Measurements from ENCODE around the gene HECTD1.

HECTD1 gene

GRCh38 chr14:31219169-31219568 is 11.6 kb upstream of the HECTD1 start:
- Histone ChIP-seq H2BK5ac (ENCODE audit: low read length) (no peak overlapping the region), H3K4me3 (ENCODE audit: low read length in 2 of 2) (no peak overlapping the region), H3K9me3 (replicated peaks in 1 of 2; ENCODE audit: control insufficient read depth in 2 of 2, insufficient read depth in 1 of 2, low read depth in 1 of 2, low read length in 2 of 2) (no peaks in the 10 kb centered on the region), H2BK12ac (ENCODE audit: low read length) (no peak overlapping the region), H3K4me1 (ENCODE audit: control insufficient read depth in 2 of 2, insufficient read depth in 1 of 2, low read depth in 1 of 2, low read length in 2 of 2) (no peaks in the 10 kb centered on the region), H3K23ac (ENCODE audit: low read depth, low read length, poor library complexity) (no peak overlapping the region), H2BK120ac (ENCODE audit: low read depth, low read length) (no peak overlapping the region), H2AFZ (ENCODE audit: low read length) (no peak overlapping the region), H3K79me1 (ENCODE audit: low read depth, low read length) (no peaks in the 10 kb centered on the region), H3K9ac (ENCODE audit: low read depth, low read length, poor library complexity) (no peak overlapping the region), H3K4me2 (ENCODE audit: insufficient read depth, low read length, poor library complexity, severe bottlenecking) (no peak overlapping the region), H4K8ac (ENCODE audit: low read depth, low read length) (no peak overlapping the region), H3K14ac (ENCODE audit: low read length) (no peak overlapping the region), H3K4ac (ENCODE audit: low read length) (no peak overlapping the region), H2AK5ac (ENCODE audit: low read depth, low read length) (no peak overlapping the region), H3K18ac (ENCODE audit: low read length) (no peak overlapping the region), H4K91ac (ENCODE audit: low read depth, low read length, poor library complexity) (no peak overlapping the region), H3K27ac (replicated peaks; ENCODE audit: low read length) (no peak overlapping the region), H2BK15ac (ENCODE audit: low read length) (no peak overlapping the region), H3K27me3 (ENCODE audit: control insufficient read depth in 3 of 3, insufficient read depth in 3 of 3, low read depth in 1 of 3, low read length in 3 of 3) (no peaks in the 10 kb centered on the region), H3K36me3 (replicated peaks in 1 of 2; ENCODE audit: control insufficient read depth in 2 of 2, insufficient read depth in 2 of 2, low read length in 2 of 2) (no peaks in the 10 kb centered on the region)
- WGBS, 2 donors (ENCODE audit: extremely low coverage in 2 of 2, insufficient read length in 2 of 2, insufficient replicate concordance in 1 of 2): no CpG with 5 or more reads among the region's 3 CpGs
- DNase-seq (ENCODE audit: low spot score): no peak

- Histone ChIP-seq H2AK5ac (ENCODE audit: low read depth, low read length) (no peak overlapping the region), H3K4ac (ENCODE audit: low read length) (no peak overlapping the region), H3K27me3 (ENCODE audit: control insufficient read depth in 3 of 3, insufficient read depth in 3 of 3, low read depth in 1 of 3, low read length in 3 of 3) (no peaks in the 10 kb centered on the region), H3K4me1 (ENCODE audit: control insufficient read depth in 2 of 2, insufficient read depth in 1 of 2, low read depth in 1 of 2, low read length in 2 of 2) (no peaks in the 10 kb centered on the region), H3K9me3 (replicated peaks in 1 of 2; ENCODE audit: control insufficient read depth in 2 of 2, insufficient read depth in 1 of 2, low read depth in 1 of 2, low read length in 2 of 2) (no peaks in the 10 kb centered on the region), H3K4me3 (ENCODE audit: low read length in 2 of 2) (no peak overlapping the region), H3K23ac (ENCODE audit: low read depth, low read length, poor library complexity) (no peak overlapping the region), H4K8ac (ENCODE audit: low read depth, low read length) (no peak overlapping the region), H3K14ac (ENCODE audit: low read length) (no peak overlapping the region), H3K18ac (ENCODE audit: low read length) (no peak overlapping the region), H3K9ac (ENCODE audit: low read depth, low read length, poor library complexity) (no peak overlapping the region), H2BK120ac (ENCODE audit: low read depth, low read length) (no peak overlapping the region), H2AFZ (ENCODE audit: low read length) (no peak overlapping the region), H3K27ac (replicated peaks; ENCODE audit: low read length) (no peak overlapping the region), H3K4me2 (ENCODE audit: insufficient read depth, low read length, poor library complexity, severe bottlenecking) (no peak overlapping the region), H4K91ac (ENCODE audit: low read depth, low read length, poor library complexity) (no peak overlapping the region), H2BK12ac (ENCODE audit: low read length) (no peak overlapping the region), H2BK15ac (ENCODE audit: low read length) (no peak overlapping the region), H3K79me1 (ENCODE audit: low read depth, low read length) (no peaks in the 10 kb centered on the region), H3K36me3 (replicated peaks in 1 of 2; ENCODE audit: control insufficient read depth in 2 of 2, insufficient read depth in 2 of 2, low read length in 2 of 2) (no peaks in the 10 kb centered on the region), H2BK5ac (ENCODE audit: low read length) (no peak overlapping the region)
- DNase-seq (ENCODE audit: low spot score): no peak
- WGBS, 2 donors (ENCODE audit: extremely low coverage in 2 of 2, insufficient read length in 2 of 2, insufficient replicate concordance in 1 of 2): no CpG with 5 or more reads among the region's 9 CpGs
Measured at GRCh38 chr14:31216359-31216758, 8.8 kb upstream of the HECTD1 start.

GRCh38 chr14:31212893-31213292 is 5.3 kb upstream of the HECTD1 start:
- Histone ChIP-seq H3K23ac (ENCODE audit: low read depth, low read length, poor library complexity) (no peak overlapping the region), H3K4me2 (ENCODE audit: insufficient read depth, low read length, poor library complexity, severe bottlenecking) (no peak overlapping the region), H3K18ac (ENCODE audit: low read length) (no peak overlapping the region), H3K27me3 (ENCODE audit: control insufficient read depth in 3 of 3, insufficient read depth in 3 of 3, low read depth in 1 of 3, low read length in 3 of 3) (no peaks in the 10 kb centered on the region), H3K4ac (ENCODE audit: low read length) (no peak overlapping the region), H3K9me3 (replicated peaks in 1 of 2; ENCODE audit: control insufficient read depth in 2 of 2, insufficient read depth in 1 of 2, low read depth in 1 of 2, low read length in 2 of 2) (no peaks in the 10 kb centered on the region), H2BK15ac (ENCODE audit: low read length) (no peak overlapping the region), H3K79me1 (ENCODE audit: low read depth, low read length) (no peaks in the 10 kb centered on the region), H2AFZ (ENCODE audit: low read length) (no peak overlapping the region), H3K14ac (ENCODE audit: low read length) (no peak overlapping the region), H3K9ac (ENCODE audit: low read depth, low read length, poor library complexity) (no peak overlapping the region), H4K91ac (ENCODE audit: low read depth, low read length, poor library complexity) (no peak overlapping the region), H3K4me1 (ENCODE audit: control insufficient read depth in 2 of 2, insufficient read depth in 1 of 2, low read depth in 1 of 2, low read length in 2 of 2) (peaks cover 0 to 3% of the 10 kb centered on the region in 2 donors), H2BK5ac (ENCODE audit: low read length) (no peak overlapping the region), H3K4me3 (ENCODE audit: low read length in 2 of 2) (no peak overlapping the region), H2BK120ac (ENCODE audit: low read depth, low read length) (no peak overlapping the region), H2AK5ac (ENCODE audit: low read depth, low read length) (no peak overlapping the region), H3K27ac (replicated peaks; ENCODE audit: low read length) (no peak overlapping the region), H4K8ac (ENCODE audit: low read depth, low read length) (no peak overlapping the region), H3K36me3 (replicated peaks in 1 of 2; ENCODE audit: control insufficient read depth in 2 of 2, insufficient read depth in 2 of 2, low read length in 2 of 2) (no peaks in the 10 kb centered on the region), H2BK12ac (ENCODE audit: low read length) (no peak overlapping the region)
- DNase-seq (ENCODE audit: low spot score): no peak
- WGBS, 2 donors (ENCODE audit: extremely low coverage in 2 of 2, insufficient read length in 2 of 2, insufficient replicate concordance in 1 of 2): no CpG with 5 or more reads among the region's 2 CpGs

- peaks cover 5 to 6% of the 10 kb centered on the region in 2 donors for H3K4me1 ChIP-seq (ENCODE audit: control insufficient read depth in 2 of 2, insufficient read depth in 1 of 2, low read depth in 1 of 2, low read length in 2 of 2)
- no peak overlapping the region for H2AFZ ChIP-seq (ENCODE audit: low read length)
- no peaks in the 10 kb centered on the region for H3K79me1 ChIP-seq (ENCODE audit: low read depth, low read length)
- H3K4me3 ChIP-seq (ENCODE audit: low read length in 2 of 2): no peak overlapping the region
- no peak for DNase-seq (ENCODE audit: low spot score)
- no peak overlapping the region for H3K23ac ChIP-seq (ENCODE audit: low read depth, low read length, poor library complexity)
- H3K27ac ChIP-seq (replicated peaks; ENCODE audit: low read length): no peak overlapping the region
- no peak overlapping the region for H3K14ac ChIP-seq (ENCODE audit: low read length)
- no peak overlapping the region for H3K18ac ChIP-seq (ENCODE audit: low read length)
- H3K36me3 ChIP-seq (replicated peaks in 1 of 2; ENCODE audit: control insufficient read depth in 2 of 2, insufficient read depth in 2 of 2, low read length in 2 of 2): peaks cover 0 to 11% of the 10 kb centered on the region in 2 donors
- no CpG with 5 or more reads among the region's 5 CpGs for WGBS, 2 donors (ENCODE audit: extremely low coverage in 2 of 2, insufficient read length in 2 of 2, insufficient replicate concordance in 1 of 2)
- no peak overlapping the region for H2BK12ac ChIP-seq (ENCODE audit: low read length)
- no peak overlapping the region for H3K4ac ChIP-seq (ENCODE audit: low read length)
- H2BK120ac ChIP-seq (ENCODE audit: low read depth, low read length): no peak overlapping the region
- no peak overlapping the region for H4K91ac ChIP-seq (ENCODE audit: low read depth, low read length, poor library complexity)
- H2BK5ac ChIP-seq (ENCODE audit: low read length): no peak overlapping the region
- H2AK5ac ChIP-seq (ENCODE audit: low read depth, low read length): no peak overlapping the region
- no peaks in the 10 kb centered on the region for H3K27me3 ChIP-seq (ENCODE audit: control insufficient read depth in 3 of 3, insufficient read depth in 3 of 3, low read depth in 1 of 3, low read length in 3 of 3)
- no peak overlapping the region for H2BK15ac ChIP-seq (ENCODE audit: low read length)
- H4K8ac ChIP-seq (ENCODE audit: low read depth, low read length): no peak overlapping the region
- H3K9ac ChIP-seq (ENCODE audit: low read depth, low read length, poor library complexity): no peak overlapping the region
- H3K4me2 ChIP-seq (ENCODE audit: insufficient read depth, low read length, poor library complexity, severe bottlenecking): no peak overlapping the region
- no peaks in the 10 kb centered on the region for H3K9me3 ChIP-seq (replicated peaks in 1 of 2; ENCODE audit: control insufficient read depth in 2 of 2, insufficient read depth in 1 of 2, low read depth in 1 of 2, low read length in 2 of 2)
Measured at GRCh38 chr14:31209605-31210004, 2.0 kb upstream of the HECTD1 start.
